GM21737 (cell line): ENCODE results near the gene USP34.

ENCODE experiments used
- ATAC-seq: cut with Tn5 transposase; IDR thresholded peaks from one replicate; pipeline ENCODE4 v1.9.1; 2021; ENCODE audit warnings: mild to moderate bottlenecking, moderate library complexity; ENCODE audit not compliant: unreplicated experiment

The USP34 gene

GRCh38 chr2:61377046-61377445, 93.8 kb downstream of the USP34 start:
- ATAC-seq = no peak

- ATAC-seq = no peak
These were observed 94.7 kb downstream of the USP34 start for GRCh38 chr2:61376211-61376610.

- ATAC-seq = no peak
These were observed 99.9 kb downstream of the USP34 start for GRCh38 chr2:61371027-61371426.

GRCh38 chr2:61368687-61369665, 101.9 kb downstream of the USP34 start:
- ATAC-seq = no peak

GRCh38 chr2:61367177-61367576, 103.7 kb downstream of the USP34 start:
- ATAC-seq = no peak

- no peak for ATAC-seq
These were observed 107.3 kb downstream of the USP34 start for GRCh38 chr2:61363580-61363979.

- ATAC-seq = no peak
These were observed 108.0 kb downstream of the USP34 start for GRCh38 chr2:61362873-61363272.

- no peak for ATAC-seq
These were observed 109.8 kb downstream of the USP34 start for GRCh38 chr2:61361068-61361467.

GRCh38 chr2:61359058-61359457, 111.8 kb downstream of the USP34 start:
- ATAC-seq = no peak

GRCh38 chr2:61357681-61358080, 113.2 kb downstream of the USP34 start:
- ATAC-seq = no peak

- no peak for ATAC-seq
These were observed 113.9 kb downstream of the USP34 start for GRCh38 chr2:61356958-61357350.

- ATAC-seq = no peak
These were observed 114.5 kb downstream of the USP34 start for GRCh38 chr2:61356261-61356957.

GRCh38 chr2:61354543-61355197, 116.2 kb downstream of the USP34 start:
- ATAC-seq = no peak

GRCh38 chr2:61353909-61354308, 117.0 kb downstream of the USP34 start:
- ATAC-seq = no peak

GRCh38 chr2:61350777-61351176, 120.1 kb downstream of the USP34 start:
- ATAC-seq = no peak

- ATAC-seq = no peak
These were observed 127.7 kb downstream of the USP34 start for GRCh38 chr2:61343141-61343540.

- no peak for ATAC-seq
These were observed 130.6 kb downstream of the USP34 start for GRCh38 chr2:61340242-61340641.

GRCh38 chr2:61338447-61338846, 132.4 kb downstream of the USP34 start:
- ATAC-seq = no peak

- ATAC-seq = no peak
These were observed 135.7 kb downstream of the USP34 start for GRCh38 chr2:61335187-61335586.

GRCh38 chr2:61334466-61334865, 136.4 kb downstream of the USP34 start:
- ATAC-seq = no peak

- no peak for ATAC-seq
These were observed 142.1 kb downstream of the USP34 start for GRCh38 chr2:61328707-61329251.
